Measurements from ENCODE around the gene ASTN2.

Gene ASTN2

GRCh38 chr9:116389541-116390302 is 1025.1 kb downstream of the ASTN2 start:
- FAIRE-seq (no peak), DNase-seq (ENCODE audit: insufficient read length, low spot score) (no peak)

- no peak for FAIRE-seq
- no peak for DNase-seq (ENCODE audit: insufficient read length, low spot score)
Observed at GRCh38 chr9:116387934-116388698, 1026.7 kb downstream of the ASTN2 start.

DNA sequence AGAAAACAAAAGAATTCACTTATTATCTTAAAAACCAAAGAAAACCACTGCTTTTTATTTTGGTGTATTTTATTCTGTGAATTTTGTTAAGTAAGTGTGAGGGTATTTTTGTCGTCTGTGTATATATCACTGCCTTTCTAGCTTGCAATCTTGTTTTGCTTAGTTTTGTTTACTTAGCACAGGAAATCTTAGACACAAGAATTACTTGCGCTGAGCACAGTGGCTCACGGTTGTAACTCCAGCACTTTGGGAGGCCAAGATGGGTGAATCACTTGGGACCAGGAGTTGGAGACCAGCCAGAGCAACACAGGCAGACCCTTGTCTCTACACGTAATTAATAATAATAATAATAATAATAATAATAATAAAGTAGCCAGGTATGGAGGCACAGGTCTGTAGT is 1030.9 kb downstream of the ASTN2 start:
- no peak for FAIRE-seq
- no peak for DNase-seq (ENCODE audit: insufficient read length, low spot score)

DNA sequence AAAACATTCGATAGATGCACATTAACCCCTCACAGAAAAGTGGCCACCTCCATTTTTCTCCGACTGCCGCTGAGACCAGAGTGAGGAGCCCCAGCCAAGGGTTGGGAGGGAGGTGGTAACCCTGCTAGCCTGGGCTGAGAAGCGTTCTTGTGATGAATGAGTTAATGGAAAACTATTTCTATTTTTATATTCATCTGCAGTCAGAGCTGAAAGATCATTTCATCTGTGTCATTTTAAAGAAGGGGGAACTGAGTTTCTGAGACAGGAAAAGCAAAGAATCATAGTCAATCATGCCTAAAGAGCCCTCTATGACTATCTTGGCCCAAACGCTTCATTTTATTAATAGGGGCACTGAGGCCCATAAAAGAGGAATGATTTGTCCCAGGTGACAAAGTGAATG is 1031.7 kb downstream of the ASTN2 start:
- FAIRE-seq (no peak), DNase-seq (ENCODE audit: insufficient read length, low spot score) (no peak)

GRCh38 chr9:116382053-116382452 is 1032.8 kb downstream of the ASTN2 start:
- FAIRE-seq (no peak), DNase-seq (ENCODE audit: insufficient read length, low spot score) (no peak)

DNA sequence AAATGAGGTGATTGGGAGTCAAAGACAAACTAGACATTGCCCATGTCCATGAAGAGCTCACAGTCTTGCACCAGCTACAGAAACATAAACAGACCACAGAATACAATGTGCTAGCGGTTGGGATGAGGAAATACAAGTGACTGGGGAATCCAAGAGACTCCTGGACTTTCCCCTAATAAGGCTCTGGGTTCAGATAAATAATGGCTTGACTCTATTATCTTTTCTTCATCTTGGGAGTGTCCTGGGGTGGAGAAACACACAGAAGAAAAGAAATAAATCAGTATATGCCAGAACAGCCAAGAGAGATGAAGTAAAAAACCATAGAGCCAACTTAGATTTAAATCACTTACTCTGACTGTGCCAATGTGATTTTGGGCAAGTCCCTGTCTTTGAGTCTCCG is 1033.5 kb downstream of the ASTN2 start:
- DNase-seq (ENCODE audit: insufficient read length, low spot score) = no peak
- no peak for FAIRE-seq

GRCh38 chr9:116380496-116380995 is 1034.3 kb downstream of the ASTN2 start:
- DNase-seq (ENCODE audit: insufficient read length, low spot score) (no peak), FAIRE-seq (no peak)

DNA sequence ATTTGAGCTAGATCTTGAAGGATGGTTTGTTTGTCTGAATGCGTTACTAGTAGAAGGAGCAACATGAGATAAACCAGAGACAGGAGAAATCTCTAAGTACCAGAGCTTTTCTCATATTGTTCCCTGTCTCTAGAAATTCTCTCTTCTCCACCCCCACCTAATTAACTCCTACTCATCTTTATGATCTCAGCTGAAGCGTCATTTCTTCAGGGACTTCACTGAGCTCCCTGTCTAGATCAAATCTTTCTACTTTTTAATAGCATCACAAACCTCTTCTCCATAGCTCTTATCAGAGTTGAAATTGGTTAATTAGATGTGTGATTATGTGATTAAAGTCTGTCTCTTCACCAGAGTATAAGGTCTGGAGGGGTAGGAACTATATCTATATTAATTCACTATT is 1035.0 kb downstream of the ASTN2 start:
- FAIRE-seq = no peak
- no peak for DNase-seq (ENCODE audit: insufficient read length, low spot score)

- no peak for FAIRE-seq
- DNase-seq (ENCODE audit: insufficient read length, low spot score) = no peak
Observed at GRCh38 chr9:116378873-116379272, 1036.0 kb downstream of the ASTN2 start.

- DNase-seq (ENCODE audit: insufficient read length, low spot score) (peak; percentile 52), FAIRE-seq (no peak)
Observed at GRCh38 chr9:116377179-116377798, 1037.6 kb downstream of the ASTN2 start.

Measured in HTR-8/SVneo (cell line).